IPS-NIHi7 (cell line): Measurements from ENCODE around the gene PRDM16.

Experiments
- DNase-seq: peaks from one replicate; pipeline ENCODE4 v3.0.0; 2012; ENCODE audit warnings: mixed read lengths; ENCODE audit errors: extremely low spot score

The PRDM16 gene

DNA sequence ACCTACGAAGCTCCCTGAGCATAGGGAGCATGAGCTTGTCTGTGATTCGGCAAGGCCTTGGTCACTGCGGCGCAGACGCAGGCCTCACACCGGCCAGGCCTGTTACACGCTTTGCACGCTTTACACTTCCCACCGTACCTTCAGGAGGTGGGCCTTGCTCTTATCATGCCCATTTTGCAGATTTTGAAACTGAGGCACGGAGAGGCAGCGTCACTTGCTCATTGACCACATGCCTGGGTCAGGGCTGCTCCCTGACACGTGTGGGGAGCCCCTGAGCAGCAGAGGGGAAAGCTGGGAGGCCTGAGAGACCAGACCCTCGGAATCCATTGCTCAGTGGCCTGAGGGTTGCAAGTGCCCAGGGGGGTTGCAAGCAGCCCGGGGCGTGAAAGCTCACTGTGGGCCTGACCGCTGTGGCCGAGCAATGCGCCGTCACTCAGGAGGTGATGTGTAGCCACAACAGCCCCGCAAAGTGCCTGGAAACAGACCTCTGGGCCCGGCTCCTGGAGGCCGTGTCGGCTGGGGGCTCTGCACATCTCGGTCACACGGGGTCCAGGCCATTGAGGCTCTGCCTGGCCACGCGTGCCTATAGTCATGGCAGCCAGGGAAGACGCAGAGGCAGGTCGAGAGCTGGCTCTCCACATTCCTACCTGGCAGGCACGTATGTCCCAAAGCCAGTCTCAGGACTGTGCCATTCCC is 392.4 kb downstream of the PRDM16 start:
- no peak for DNase-seq

DNA sequence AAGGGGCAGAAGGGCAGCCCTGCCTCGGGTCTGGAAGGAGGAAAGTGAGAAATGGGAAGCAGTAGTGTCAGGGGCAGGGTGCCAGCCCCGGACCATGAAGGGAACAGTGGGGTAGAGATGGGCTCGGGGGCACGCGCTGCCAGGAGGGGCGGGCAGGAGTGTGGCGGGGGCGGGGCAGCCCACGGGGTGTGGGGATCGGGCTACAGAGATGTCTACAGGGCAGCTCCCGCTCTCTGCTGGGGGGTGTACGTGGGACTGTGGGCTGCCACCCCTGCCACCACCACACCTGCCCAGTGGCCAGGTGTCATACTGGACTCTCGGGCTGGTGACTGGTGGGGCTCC is 392.9 kb downstream of the PRDM16 start:
- no peak for DNase-seq

- DNase-seq = no peak
These were observed 393.5 kb downstream of the PRDM16 start for GRCh38 chr1:3462356-3463012.

DNA sequence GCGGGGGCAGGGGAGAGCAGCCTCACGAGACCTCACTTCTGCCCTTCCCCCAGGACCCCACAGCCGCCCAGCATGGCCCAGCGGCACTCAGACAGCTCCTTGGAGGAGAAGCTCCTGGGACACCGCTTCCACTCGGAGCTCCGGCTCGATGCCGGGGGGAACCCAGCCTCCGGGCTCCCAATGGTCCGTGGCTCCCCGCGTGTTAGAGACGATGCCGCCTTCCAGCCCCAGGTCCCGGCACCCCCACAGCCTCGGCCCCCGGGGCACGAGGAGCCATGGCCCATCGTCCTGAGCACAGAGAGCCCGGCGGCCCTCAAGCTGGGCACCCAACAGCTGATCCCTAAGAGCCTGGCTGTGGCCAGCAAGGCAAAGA is 394.0 kb downstream of the PRDM16 start:
- no peak for DNase-seq

DNA sequence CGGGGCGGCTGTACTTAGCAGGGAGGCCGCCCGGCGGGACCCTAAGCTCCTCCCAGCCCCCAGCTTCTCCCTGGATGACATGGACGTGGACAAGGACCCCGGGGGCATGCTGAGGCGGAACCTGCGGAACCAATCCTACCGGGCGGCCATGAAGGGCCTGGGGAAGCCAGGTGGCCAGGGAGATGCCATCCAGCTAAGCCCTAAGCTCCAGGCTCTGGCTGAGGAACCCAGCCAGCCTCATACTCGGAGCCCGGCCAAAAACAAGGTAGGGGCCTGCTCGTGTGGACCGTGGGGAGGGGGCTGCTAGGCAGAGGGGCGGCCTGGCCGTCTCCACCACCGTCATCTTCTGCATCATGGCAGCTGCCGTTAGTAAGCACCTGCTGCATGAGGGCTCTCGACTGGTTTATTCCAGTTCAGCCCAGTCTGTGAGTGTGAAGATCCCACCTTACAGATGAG is 394.4 kb downstream of the PRDM16 start:
- no peak for DNase-seq

GRCh38 chr1:3463891-3464648 is 395.1 kb downstream of the PRDM16 start:
- no peak for DNase-seq

- no peak for DNase-seq
These were observed 395.6 kb downstream of the PRDM16 start for GRCh38 chr1:3464649-3465025.

GRCh38 chr1:3465091-3465934 is 396.3 kb downstream of the PRDM16 start:
- no peak for DNase-seq

DNA sequence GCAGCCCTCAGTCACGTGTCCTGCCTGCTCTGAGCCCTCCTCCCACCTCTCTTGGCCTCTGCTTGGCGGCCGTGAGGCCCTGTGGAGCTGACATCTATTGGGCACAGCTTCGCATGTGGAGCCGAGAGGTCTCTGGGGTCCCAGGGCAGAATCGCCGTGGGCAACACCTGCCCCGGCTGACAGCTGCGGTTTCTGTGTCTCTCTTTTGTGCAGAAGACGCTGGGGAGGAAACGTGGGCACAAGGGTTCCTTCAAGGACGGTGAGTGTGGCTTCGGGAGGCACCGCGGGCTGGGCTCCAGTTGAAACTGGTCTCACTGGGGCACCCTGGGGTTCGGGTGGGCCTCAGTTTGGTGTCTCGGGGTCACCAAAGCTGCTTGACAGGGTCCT is 396.9 kb downstream of the PRDM16 start:
- no peak for DNase-seq

DNA sequence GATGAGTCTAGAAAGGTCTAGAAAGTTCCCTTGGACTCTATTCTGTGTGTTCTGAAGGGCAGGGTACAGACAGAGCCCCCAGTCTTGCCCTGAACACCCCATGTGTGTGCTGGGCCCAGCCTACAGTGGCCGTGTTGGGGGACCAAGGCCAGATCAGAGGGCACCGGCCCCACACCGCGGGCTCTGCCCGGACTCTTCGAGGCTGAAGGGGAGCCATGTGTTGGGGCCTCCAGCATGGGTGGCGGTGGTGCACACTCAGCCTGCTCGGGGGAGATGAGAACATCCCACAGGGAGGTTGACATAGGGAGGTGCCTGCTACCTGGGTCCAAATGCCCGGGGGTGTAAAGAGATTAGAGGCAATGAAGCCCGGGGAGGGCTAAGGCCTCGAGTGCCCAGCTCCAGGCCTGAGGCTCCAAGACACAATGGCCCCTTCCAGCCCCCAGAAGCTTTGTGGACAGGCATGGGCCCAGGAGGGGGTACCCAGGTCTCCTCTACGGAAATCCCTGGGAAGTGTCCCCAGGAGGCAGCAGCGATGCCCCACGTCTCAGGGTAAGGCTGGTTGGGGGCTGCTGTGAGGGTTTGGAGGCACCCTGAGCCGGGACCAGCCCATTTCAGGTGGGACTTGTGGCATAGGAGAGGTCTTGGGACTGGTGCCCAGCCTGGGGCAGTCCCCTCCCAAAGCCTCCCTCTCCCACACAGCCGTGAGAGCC is 397.5 kb downstream of the PRDM16 start:
- DNase-seq = no peak

- no peak for DNase-seq
These were observed 398.4 kb downstream of the PRDM16 start for GRCh38 chr1:3467096-3468036.

DNA sequence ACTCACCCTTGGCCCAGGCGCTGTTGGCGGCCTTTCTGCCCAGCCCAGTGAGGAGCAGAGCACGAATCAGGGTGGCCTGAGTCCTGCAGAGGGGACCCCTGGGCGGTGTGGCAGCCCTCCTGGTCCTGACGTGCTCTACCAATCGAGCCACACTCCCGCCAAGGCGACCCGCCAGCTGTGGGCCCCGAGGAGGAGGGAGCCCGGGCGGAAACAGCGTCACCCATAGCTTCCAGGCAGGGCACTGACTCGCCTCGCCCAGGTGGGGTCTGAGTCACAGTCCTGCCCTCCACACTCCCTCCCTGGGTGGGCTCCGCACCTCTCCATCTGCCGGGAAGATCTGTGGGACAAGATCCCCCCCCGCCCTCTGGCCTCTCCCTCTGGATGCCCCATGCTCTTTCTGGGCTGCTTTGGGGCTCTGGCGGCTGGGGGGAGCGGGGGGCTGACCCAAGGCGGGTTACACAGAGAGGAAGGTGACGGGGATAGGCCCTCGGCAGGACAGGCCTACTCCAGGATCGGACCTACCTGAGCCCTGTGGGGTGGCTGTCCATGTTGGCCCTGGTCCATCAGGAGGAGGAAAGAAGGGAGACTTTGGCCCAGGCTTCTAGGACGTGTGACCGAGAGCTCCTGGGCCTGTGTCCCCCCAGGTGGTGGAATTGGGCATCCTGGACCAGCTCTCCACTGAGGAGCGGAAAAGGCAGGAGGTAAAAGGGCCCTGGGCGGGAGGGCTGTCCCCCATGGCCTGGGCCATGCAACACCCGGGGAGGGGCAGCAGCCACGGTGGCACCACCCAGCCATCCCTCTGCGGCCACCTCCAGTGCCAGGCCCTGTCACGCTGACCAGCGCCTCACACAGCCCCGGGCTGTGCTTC is 399.5 kb downstream of the PRDM16 start:
- DNase-seq = no peak

DNA sequence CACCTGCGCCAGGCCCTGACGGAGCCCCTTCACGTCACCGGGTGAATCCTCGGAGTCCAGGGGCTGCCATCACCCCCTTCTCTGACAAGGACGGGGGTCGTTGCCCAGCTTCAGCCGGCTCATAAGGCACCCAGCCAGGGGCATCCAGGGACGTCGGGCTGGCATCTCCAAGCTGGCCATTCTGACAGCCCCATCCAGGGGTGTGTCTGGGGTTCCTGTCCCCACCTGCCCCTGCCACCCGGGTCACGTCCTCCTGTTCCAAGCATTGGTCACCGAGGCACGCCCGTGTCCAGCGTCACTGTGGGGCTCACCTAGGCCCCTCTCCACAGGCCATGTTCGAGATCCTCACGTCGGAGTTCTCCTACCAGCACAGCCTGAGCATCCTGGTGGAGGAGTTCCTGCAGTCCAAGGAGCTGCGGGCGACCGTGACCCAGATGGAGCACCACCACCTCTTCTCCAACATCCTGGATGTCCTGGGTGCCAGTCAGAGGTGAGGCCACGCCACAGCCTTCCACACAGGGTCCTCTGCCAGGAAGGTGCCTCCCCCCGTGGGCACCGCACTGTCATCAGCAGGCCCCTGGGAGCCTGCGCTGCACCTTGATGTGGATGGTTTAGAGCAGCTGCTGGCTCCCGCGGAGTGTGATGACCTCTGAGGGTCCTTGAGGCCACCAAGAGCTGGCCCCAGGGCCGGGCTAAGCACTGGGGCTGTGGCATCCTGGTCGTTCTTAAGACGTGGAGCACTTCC is 400.3 kb downstream of the PRDM16 start:
- no peak for DNase-seq

DNA sequence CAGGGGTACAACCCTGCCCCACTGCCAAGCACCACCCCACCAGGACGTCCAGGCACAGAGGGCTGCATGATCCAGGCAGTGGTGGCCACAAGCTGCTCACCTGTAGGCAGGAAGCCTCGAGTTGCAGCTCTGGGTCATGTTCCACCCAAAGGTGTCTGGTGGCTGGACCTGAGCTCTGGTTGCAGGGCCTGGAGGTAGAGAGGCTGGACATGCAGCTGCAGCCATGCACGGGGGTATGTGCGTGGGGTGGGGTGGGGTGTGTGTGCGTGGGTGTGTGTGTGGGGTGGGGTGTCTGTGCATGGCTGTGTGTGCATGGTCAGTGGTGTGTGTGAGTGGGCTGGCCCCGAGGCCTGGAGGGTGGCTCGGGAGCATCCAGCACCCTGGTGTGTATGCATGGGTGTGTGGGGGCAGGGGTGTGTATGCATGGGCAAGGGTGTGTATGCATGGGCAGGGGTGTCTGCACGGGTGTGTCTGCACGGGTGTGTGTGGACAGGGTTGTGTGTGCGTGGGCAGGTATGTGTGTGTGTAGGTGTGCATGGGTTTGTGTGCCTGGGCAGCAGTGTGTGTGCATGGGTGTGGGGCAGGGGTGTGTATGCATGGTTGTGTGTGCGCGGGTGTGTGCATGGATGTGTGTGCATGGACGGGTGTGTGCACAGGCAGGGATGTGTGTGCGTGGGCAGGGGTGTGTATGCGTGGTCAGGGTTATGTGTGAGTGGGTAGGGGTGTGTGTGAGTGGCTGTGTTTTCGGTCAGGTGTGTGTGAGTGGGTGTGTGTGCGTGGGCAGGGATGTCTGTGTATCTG is 401.0 kb downstream of the PRDM16 start:
- DNase-seq = no peak

GRCh38 chr1:3470650-3471355 is 401.8 kb downstream of the PRDM16 start:
- no peak for DNase-seq

DNA sequence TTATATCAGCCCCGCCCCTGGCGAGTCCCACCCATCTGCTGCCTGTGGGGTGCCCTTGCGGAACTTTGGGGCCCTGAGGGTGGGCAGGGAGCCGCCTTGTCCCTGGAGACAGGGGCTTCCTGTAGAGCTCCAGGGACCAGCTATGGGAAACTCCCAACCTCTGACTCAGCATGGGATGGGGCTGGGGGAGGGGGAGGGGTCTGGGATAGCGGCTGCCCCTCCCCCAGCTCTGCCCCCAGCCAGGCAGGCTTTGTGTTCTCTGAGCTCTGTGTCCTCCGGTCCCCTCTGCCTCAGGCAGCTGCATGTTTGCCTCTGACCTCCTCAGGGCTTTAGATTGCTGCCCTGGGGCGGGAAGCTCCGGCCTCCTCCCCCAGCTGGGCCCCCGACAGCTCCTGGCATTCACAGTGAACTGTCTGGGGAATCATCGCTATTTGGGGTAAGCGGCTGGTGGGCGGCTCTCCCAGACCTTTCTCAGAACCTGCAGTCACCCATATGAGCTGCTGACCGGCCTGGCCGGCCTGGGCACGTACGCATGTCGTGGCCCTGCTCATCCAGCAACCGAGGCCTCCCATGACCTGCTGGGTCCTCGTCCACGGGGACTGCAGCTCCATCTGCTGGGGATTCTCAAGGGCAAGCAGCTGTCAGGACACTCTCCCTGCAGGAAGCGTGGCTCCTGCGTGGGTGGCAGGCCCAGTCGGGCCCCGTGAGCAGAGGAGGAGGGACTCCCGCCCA is 402.5 kb downstream of the PRDM16 start:
- DNase-seq = peak; percentile 90
